HEK293 (cell line): ENCODE measurements around the gene KCNQ1.

ENCODE experiments used
- CTCF ChIA-PET: fragments of 350-600 bp; formaldehyde crosslinking; extraction: SDS; loops from one replicate; lab custom pipeline; 2021; ENCODE audit warnings: antibody characterized with exemption; lab: Yijun Ruan, JAX
- POLR2A ChIA-PET: fragments of 300-600 bp; formaldehyde crosslinking; extraction: SDS; loops from one replicate; lab custom pipeline; 2020; ENCODE audit warnings: antibody characterized with exemption, inconsistent platforms; lab: Yijun Ruan, JAX
- H3K27ac ChIP-seq: fragments of 200-500 bp; sonication (Bioruptor generic); 2 replicates; pipeline ENCODE4 v1.5.1; 2014; ENCODE audit warnings: low read depth, low read length, control low read depth, inconsistent platforms; ENCODE audit errors: extremely low read depth
- H3K36me3 ChIP-seq, 2 experiments: fragments of 200-500 bp in 1 of 2; sonication (Bioruptor generic) in 1 of 2; 1 replicate in 1 of 2; 2 replicates in 1 of 2; pipeline ENCODE4 v1.5.1; 2014 to 2017; ENCODE audit warnings: inconsistent platforms in 2 of 2, low read length in 2 of 2; ENCODE audit not compliant: control insufficient read depth in 2 of 2, insufficient read depth in 1 of 2
- H3K4me1 ChIP-seq: fragments of 200-500 bp; sonication (Bioruptor generic); 2 replicates; pipeline ENCODE4 v1.5.1; 2014; ENCODE audit warnings: mild to moderate bottlenecking, low read length, inconsistent platforms; ENCODE audit not compliant: control insufficient read depth, insufficient read depth
- H3K4me3 ChIP-seq: 2 replicates; pipeline ENCODE4 v1.5.1; 2011; ENCODE audit warnings: low read depth, mild to moderate bottlenecking, control low read depth, low read length, moderate library complexity
- H3K9me3 ChIP-seq: fragments of 200-500 bp; sonication (Bioruptor generic); 2 replicates; pipeline ENCODE4 v1.5.1; 2014; ENCODE audit warnings: low read depth, low read length, inconsistent platforms; ENCODE audit not compliant: control insufficient read depth, insufficient read depth
- FEZF1 ChIP-seq: fragments of 450-650 bp; formaldehyde crosslinking; IDR thresholded peaks from 2 replicates; pipeline ENCODE4 v1.5.1; 2016; ENCODE audit warnings: missing biosample characterization, missing genetic modification characterization
- GLIS1 ChIP-seq: fragments of 450-650 bp; formaldehyde crosslinking; IDR thresholded peaks from 2 replicates; pipeline ENCODE4 v1.5.1; 2016; ENCODE audit warnings: missing biosample characterization, missing genetic modification characterization
- KLF17 ChIP-seq: fragments of 450-650 bp; formaldehyde crosslinking; IDR thresholded peaks from 2 replicates; pipeline ENCODE4 v1.5.1; 2016; ENCODE audit warnings: missing biosample characterization, missing genetic modification characterization
- PBX3 ChIP-seq: sonication (generic); formaldehyde crosslinking; IDR thresholded peaks from 2 replicates; pipeline ENCODE4 v1.8.1; 2022; ENCODE audit warnings: mild to moderate bottlenecking, moderate library complexity, missing genetic modification reagents
- PRDM6 ChIP-seq: fragments of 450-650 bp; formaldehyde crosslinking; IDR thresholded peaks from 2 replicates; pipeline ENCODE4 v1.5.1; 2017; ENCODE audit warnings: missing biosample characterization, missing genetic modification characterization
- SALL2 ChIP-seq: fragments of 450-650 bp; formaldehyde crosslinking; IDR thresholded peaks from 2 replicates; pipeline ENCODE4 v1.5.0; 2017; ENCODE audit warnings: missing biosample characterization, mild to moderate bottlenecking, missing genetic modification characterization, borderline replicate concordance
- SCRT2 ChIP-seq: fragments of 450-650 bp; formaldehyde crosslinking; IDR thresholded peaks from 2 replicates; pipeline ENCODE4 v1.5.1; 2016; ENCODE audit warnings: missing biosample characterization, missing genetic modification characterization
- ZFP3 ChIP-seq: fragments of 450-650 bp; formaldehyde crosslinking; IDR thresholded peaks from 2 replicates; pipeline ENCODE4 v1.5.1; 2016; ENCODE audit warnings: low read depth, missing biosample characterization, missing genetic modification characterization
- ZIC2 ChIP-seq: fragments of 450-650 bp; formaldehyde crosslinking; IDR thresholded peaks from 2 replicates; pipeline ENCODE4 v1.5.1; 2016; ENCODE audit warnings: missing biosample characterization, missing genetic modification characterization
- ZNF112 ChIP-seq: fragments of 450-650 bp; formaldehyde crosslinking; IDR thresholded peaks from 2 replicates; pipeline ENCODE4 v1.5.0; 2017; ENCODE audit warnings: missing biosample characterization, missing genetic modification characterization
- ZNF174 ChIP-seq: fragments of 450-650 bp; formaldehyde crosslinking; IDR thresholded peaks from 2 replicates; pipeline ENCODE4 v1.5.0; 2017; ENCODE audit warnings: missing biosample characterization, mild to moderate bottlenecking, missing genetic modification characterization
- ZNF211 ChIP-seq: fragments of 450-650 bp; formaldehyde crosslinking; IDR thresholded peaks from 2 replicates; pipeline ENCODE4 v1.5.1; 2016; ENCODE audit warnings: low read depth, missing biosample characterization, missing genetic modification characterization
- ZNF214 ChIP-seq: fragments of 450-650 bp; formaldehyde crosslinking; IDR thresholded peaks from 2 replicates; pipeline ENCODE4 v1.5.1; 2017; ENCODE audit warnings: missing biosample characterization, mild to moderate bottlenecking, missing genetic modification characterization, borderline replicate concordance
- ZNF26 ChIP-seq: fragments of 450-650 bp; formaldehyde crosslinking; IDR thresholded peaks from 2 replicates; pipeline ENCODE4 v1.5.1; 2016; ENCODE audit warnings: missing biosample characterization, missing genetic modification characterization
- ZNF514 ChIP-seq: fragments of 450-650 bp; formaldehyde crosslinking; IDR thresholded peaks from 2 replicates; pipeline ENCODE4 v1.5.1; 2016; ENCODE audit warnings: missing biosample characterization, missing genetic modification characterization
- ZNF654 ChIP-seq: fragments of 450-650 bp; formaldehyde crosslinking; IDR thresholded peaks from 2 replicates; pipeline ENCODE4 v1.5.1; 2016; ENCODE audit warnings: low read depth, missing biosample characterization, missing genetic modification characterization
- ZNF776 ChIP-seq: fragments of 450-650 bp; formaldehyde crosslinking; IDR thresholded peaks from 2 replicates; pipeline ENCODE4 v1.5.0; 2017; ENCODE audit warnings: missing biosample characterization, missing genetic modification characterization, borderline replicate concordance
- ZNF830 ChIP-seq: fragments of 450-650 bp; IDR thresholded peaks from 2 replicates; pipeline ENCODE4 v1.5.0; 2018; ENCODE audit warnings: missing biosample characterization, missing genetic modification characterization, low read depth, mild to moderate bottlenecking, moderate library complexity
- TF ChIP-seq, protein P1 (sequence below): fragments of 450-650 bp; formaldehyde crosslinking; IDR thresholded peaks from 2 replicates; pipeline ENCODE4 v1.5.1; 2017; ENCODE audit warnings: missing biosample characterization, missing genetic modification characterization

Gene KCNQ1

DNA sequence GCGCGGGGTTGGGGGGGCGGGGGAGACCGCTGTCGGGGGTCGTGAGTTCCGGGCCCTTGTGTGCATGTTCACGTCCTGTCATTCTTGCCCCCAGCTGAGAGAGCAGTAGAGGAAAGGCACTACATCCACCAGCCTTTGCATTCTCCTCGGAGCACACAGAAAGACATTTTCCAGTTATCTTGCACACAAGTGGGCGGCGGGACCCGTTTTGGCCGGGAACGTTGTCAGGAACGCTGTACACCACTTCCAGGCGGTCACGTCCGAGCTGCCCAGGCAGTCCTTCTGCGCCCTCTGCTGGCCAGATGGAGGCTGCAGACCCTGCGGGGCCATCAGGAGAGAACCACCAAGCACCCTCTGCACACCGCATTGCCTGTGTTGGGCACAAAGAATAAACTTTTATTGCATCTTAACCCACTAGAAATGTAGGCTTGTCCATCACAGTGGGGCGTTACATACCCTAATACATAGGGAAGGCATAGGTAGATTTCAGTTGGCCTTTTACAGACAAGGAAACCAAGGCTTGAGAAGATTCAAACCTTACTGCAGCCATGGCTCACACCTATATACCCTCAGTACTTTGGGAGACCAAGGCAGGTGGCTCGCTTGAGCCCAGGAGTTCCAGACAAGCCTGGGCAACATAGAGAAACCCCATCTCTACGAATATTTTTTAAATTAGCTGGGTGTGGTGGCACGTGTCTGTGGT lies 443.6 kb downstream of the KCNQ1 start (continued):
- no peak for TF ChIP-seq ZNF26 (tag by site-specific recombination)
- no peak for TF ChIP-seq PRDM6
- TF ChIP-seq SALL2: no peak
- no peak for TF ChIP-seq ZFP3 (tag by site-specific recombination)
- TF ChIP-seq ZNF211: no peak
- TF ChIP-seq ZNF830 (tag by site-specific recombination): no peak
- TF ChIP-seq PBX3 (CRISPR knock-in tag): peak; percentile 84; the same call in 1 of the 2 replicates
- TF ChIP-seq ZNF214: no peak
- TF ChIP-seq ZNF112 (tag by site-specific recombination): no peak
- TF ChIP-seq ZNF514 (tag by site-specific recombination): no peak
- peak; percentile 87 for TF ChIP-seq ZNF654 (tag by site-specific recombination)
- TF ChIP-seq, protein P1, sequence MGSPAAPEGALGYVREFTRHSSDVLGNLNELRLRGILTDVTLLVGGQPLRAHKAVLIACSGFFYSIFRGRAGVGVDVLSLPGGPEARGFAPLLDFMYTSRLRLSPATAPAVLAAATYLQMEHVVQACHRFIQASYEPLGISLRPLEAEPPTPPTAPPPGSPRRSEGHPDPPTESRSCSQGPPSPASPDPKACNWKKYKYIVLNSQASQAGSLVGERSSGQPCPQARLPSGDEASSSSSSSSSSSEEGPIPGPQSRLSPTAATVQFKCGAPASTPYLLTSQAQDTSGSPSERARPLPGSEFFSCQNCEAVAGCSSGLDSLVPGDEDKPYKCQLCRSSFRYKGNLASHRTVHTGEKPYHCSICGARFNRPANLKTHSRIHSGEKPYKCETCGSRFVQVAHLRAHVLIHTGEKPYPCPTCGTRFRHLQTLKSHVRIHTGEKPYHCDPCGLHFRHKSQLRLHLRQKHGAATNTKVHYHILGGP (tag by site-specific recombination): no peak
- TF ChIP-seq ZNF776 (tag by site-specific recombination): no peak
- TF ChIP-seq ZNF174 (tag by site-specific recombination): no peak

GRCh38 chr11:2889362-2890273 lies 444.8 kb downstream of the KCNQ1 start:
- Histone ChIP-seq H3K4me3 (no peak overlapping the region), H3K36me3 (no peaks in the 10 kb centered on the region), H3K4me1 (no peaks in the 10 kb centered on the region), H3K9me3 (no peaks in the 10 kb centered on the region), H3K27ac (no peak overlapping the region)
- CTCF ChIA-PET: interaction anchor here (0.5 to 16.8 kb wide), 10 partner anchors 11 to 1828 kb away, joined by 3 to 456 read pairs (median 4); no protein-coding TSS in a partner anchor
- TF ChIP-seq ZIC2 (tag by site-specific recombination): peak; percentile 60
- TF ChIP-seq FEZF1: no peak
- no peak for TF ChIP-seq KLF17 (tag by site-specific recombination)
- peak; percentile 62 for TF ChIP-seq GLIS1 (tag by site-specific recombination)
- TF ChIP-seq SCRT2: 0 out of 2 replicates have a peak, but pooled peaks have one; percentile 50
- POLR2A ChIA-PET: interaction anchor here (1.0 to 1.1 kb wide), 2 partner anchors 190 to 357 kb away, joined by 3 to 4 read pairs; partner anchors contain the start of gene KCNQ1OT1
